ENCODE data around the gene CTBP1.

CTBP1 gene

GRCh38 chr4:1210241-1210841 is 38.6 kb downstream of the CTBP1 start:
- Histone ChIP-seq H3F3A (ENCODE audit: insufficient read depth, low read length) (no peaks in the 10 kb centered on the region), H3K79me2 (ENCODE audit: insufficient read depth, low read length) (no peaks in the 10 kb centered on the region), H3K27ac (ENCODE audit: low read depth, low read length, poor library complexity, severe bottlenecking) (no peak overlapping the region), H2AFZ (ENCODE audit: low read length) (no peak overlapping the region), H3K4me3 (ENCODE audit: low read depth, low read length, poor library complexity, severe bottlenecking) (no peak overlapping the region), H3K9ac (ENCODE audit: low read length) (no peak overlapping the region), H3K9me3 (ENCODE audit: low read length) (no peaks in the 10 kb centered on the region), H3K4me1 (ENCODE audit: insufficient read depth, low read length, severe bottlenecking) (peaks cover 26% of the 10 kb centered on the region), H3K36me3 (ENCODE audit: insufficient read depth, low read length) (peaks cover 14% of the 10 kb centered on the region), H3K4me2 (ENCODE audit: low read length) (no peak overlapping the region), H4K20me1 (ENCODE audit: insufficient read depth, low read length) (no peaks in the 10 kb centered on the region), H3K27me3 (ENCODE audit: insufficient read depth, low read length) (no peaks in the 10 kb centered on the region), H3K9me2 (ENCODE audit: low read depth, low read length) (no peaks in the 10 kb centered on the region)
- TF ChIP-seq EZH2 (IDR thresholded peaks at IDR 0.05; ENCODE audit: borderline replicate concordance, low read length) (no peak), CTCF (IDR thresholded peaks at IDR 0.05; ENCODE audit: low read length) (no peak)

GRCh38 chr4:1209821-1210220 is 39.1 kb downstream of the CTBP1 start:
- H3K27me3 ChIP-seq (ENCODE audit: insufficient read depth, low read length), result no peaks in the 10 kb centered on the region
- peak overlapping the region; percentile 70; the same call in 1 of the 2 replicates for H3K4me2 ChIP-seq (ENCODE audit: low read length)
- H2AFZ ChIP-seq (ENCODE audit: low read length), result no peak overlapping the region
- no peaks in the 10 kb centered on the region for H4K20me1 ChIP-seq (ENCODE audit: insufficient read depth, low read length)
- no peaks in the 10 kb centered on the region for H3F3A ChIP-seq (ENCODE audit: insufficient read depth, low read length)
- H3K27ac ChIP-seq (ENCODE audit: low read depth, low read length, poor library complexity, severe bottlenecking), result peak overlapping the region; percentile 64
- no peak overlapping the region for H3K9ac ChIP-seq (ENCODE audit: low read length)
- H3K36me3 ChIP-seq (ENCODE audit: insufficient read depth, low read length), result peaks cover 9% of the 10 kb centered on the region
- H3K4me1 ChIP-seq (ENCODE audit: insufficient read depth, low read length, severe bottlenecking), result peaks cover 23% of the 10 kb centered on the region
- no peaks in the 10 kb centered on the region for H3K79me2 ChIP-seq (ENCODE audit: insufficient read depth, low read length)
- no peaks in the 10 kb centered on the region for H3K9me2 ChIP-seq (ENCODE audit: low read depth, low read length)
- TF ChIP-seq CTCF (IDR thresholded peaks at IDR 0.05; ENCODE audit: low read length) (no peak), EZH2 (IDR thresholded peaks at IDR 0.05; ENCODE audit: borderline replicate concordance, low read length) (no peak)
- H3K4me3 ChIP-seq (ENCODE audit: low read depth, low read length, poor library complexity, severe bottlenecking), result no peak overlapping the region
- H3K9me3 ChIP-seq (ENCODE audit: low read length), result no peaks in the 10 kb centered on the region

GRCh38 chr4:1208970-1209704 is 39.8 kb downstream of the CTBP1 start:
- H2AFZ ChIP-seq (ENCODE audit: low read length), result no peak overlapping the region
- H3K9me2 ChIP-seq (ENCODE audit: low read depth, low read length), result no peaks in the 10 kb centered on the region
- no peaks in the 10 kb centered on the region for H3K9me3 ChIP-seq (ENCODE audit: low read length)
- peak overlapping the region; percentile 64 for H3K27ac ChIP-seq (ENCODE audit: low read depth, low read length, poor library complexity, severe bottlenecking)
- TF ChIP-seq CTCF (IDR thresholded peaks at IDR 0.05; ENCODE audit: low read length), result no peak
- TF ChIP-seq EZH2 (IDR thresholded peaks at IDR 0.05; ENCODE audit: borderline replicate concordance, low read length), result no peak
- H3F3A ChIP-seq (ENCODE audit: insufficient read depth, low read length), result no peaks in the 10 kb centered on the region
- no peaks in the 10 kb centered on the region for H3K27me3 ChIP-seq (ENCODE audit: insufficient read depth, low read length)
- H3K79me2 ChIP-seq (ENCODE audit: insufficient read depth, low read length), result no peaks in the 10 kb centered on the region
- peak overlapping the region; percentile 37; the same call in 1 of the 2 replicates for H3K9ac ChIP-seq (ENCODE audit: low read length)
- H4K20me1 ChIP-seq (ENCODE audit: insufficient read depth, low read length), result no peaks in the 10 kb centered on the region
- H3K36me3 ChIP-seq (ENCODE audit: insufficient read depth, low read length), result peaks cover 9% of the 10 kb centered on the region
- peaks cover 23% of the 10 kb centered on the region for H3K4me1 ChIP-seq (ENCODE audit: insufficient read depth, low read length, severe bottlenecking)
- H3K4me3 ChIP-seq (ENCODE audit: low read depth, low read length, poor library complexity, severe bottlenecking), result peak overlapping the region; percentile 53
- peak overlapping the region; percentile 70 for H3K4me2 ChIP-seq (ENCODE audit: low read length)

Measured in OCI-LY1 (cell line).